Measurements from ENCODE around the gene THOC2.
"Not testable (repeated sequence)": the region's sequence is repeated elsewhere in the genome, so short reads cannot be mapped to it uniquely, and the experiment has no call there.

THOC2 gene

DNA sequence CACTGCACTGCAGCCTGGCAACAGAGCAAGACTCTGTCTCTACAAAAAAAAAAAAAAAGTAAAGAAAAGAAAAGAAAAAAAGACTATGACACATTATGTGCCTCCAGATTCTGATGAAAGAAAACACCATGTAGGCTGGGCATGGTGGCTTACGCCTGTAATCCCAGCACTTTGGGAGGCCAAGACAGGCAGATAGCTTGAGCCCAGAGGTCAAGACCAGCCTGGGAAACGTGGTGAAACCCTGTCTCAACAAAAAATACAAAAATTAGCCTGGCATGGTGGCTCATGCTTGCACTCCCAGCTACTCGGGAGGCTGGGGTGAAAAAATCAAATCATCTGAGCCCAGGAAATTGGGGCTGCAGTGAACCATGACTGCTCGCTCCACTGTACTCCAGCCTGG is 19.4 kb downstream of the THOC2 start:
- H3K4me3 ChIP-seq (ENCODE audit: low read length): no peak overlapping the region
- TF ChIP-seq, protein P1, sequence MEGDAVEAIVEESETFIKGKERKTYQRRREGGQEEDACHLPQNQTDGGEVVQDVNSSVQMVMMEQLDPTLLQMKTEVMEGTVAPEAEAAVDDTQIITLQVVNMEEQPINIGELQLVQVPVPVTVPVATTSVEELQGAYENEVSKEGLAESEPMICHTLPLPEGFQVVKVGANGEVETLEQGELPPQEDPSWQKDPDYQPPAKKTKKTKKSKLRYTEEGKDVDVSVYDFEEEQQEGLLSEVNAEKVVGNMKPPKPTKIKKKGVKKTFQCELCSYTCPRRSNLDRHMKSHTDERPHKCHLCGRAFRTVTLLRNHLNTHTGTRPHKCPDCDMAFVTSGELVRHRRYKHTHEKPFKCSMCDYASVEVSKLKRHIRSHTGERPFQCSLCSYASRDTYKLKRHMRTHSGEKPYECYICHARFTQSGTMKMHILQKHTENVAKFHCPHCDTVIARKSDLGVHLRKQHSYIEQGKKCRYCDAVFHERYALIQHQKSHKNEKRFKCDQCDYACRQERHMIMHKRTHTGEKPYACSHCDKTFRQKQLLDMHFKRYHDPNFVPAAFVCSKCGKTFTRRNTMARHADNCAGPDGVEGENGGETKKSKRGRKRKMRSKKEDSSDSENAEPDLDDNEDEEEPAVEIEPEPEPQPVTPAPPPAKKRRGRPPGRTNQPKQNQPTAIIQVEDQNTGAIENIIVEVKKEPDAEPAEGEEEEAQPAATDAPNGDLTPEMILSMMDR (conservative IDR thresholded peaks at IDR 0.05; ENCODE audit: low read length): no peak
- DNase-seq (ENCODE audit: low read depth): no peak

GRCh38 chrX:123711201-123711600 is 21.7 kb downstream of the THOC2 start:
- not testable (repeated sequence) for DNase-seq (ENCODE audit: low read depth); H3K4me3 ChIP-seq (ENCODE audit: low read length)

GRCh38 chrX:123704781-123705180 is 28.1 kb downstream of the THOC2 start:
- TF ChIP-seq, protein P1 (conservative IDR thresholded peaks at IDR 0.05; ENCODE audit: low read length): no peak
- H3K4me3 ChIP-seq (ENCODE audit: low read length): no peak overlapping the region
- DNase-seq (ENCODE audit: low read depth): no peak

DNA sequence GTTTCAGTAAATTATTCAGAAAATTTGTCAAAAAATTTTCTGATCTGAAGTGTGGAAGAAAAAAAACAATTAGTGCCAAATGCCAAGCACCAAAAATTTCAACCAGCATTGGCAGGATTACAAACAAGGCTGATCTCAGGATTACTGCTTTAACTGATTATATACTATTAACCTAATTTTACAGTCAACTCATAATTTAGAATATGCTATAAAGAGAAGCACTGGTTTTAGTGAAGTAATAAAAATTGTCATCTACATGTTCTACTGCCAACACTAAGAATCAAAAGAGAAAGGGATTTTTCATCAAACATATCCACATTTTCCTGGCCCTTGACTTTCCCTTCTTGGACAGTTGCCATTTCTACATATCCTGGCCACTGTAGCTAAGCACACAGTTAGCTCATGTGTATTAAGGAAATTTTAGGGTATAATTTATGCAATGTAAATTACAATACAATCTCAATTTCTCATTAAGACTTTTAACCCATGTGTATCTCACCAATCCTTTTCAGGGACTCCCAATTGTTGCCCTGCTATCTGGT is 33.8 kb downstream of the THOC2 start:
- DNase-seq (ENCODE audit: low read depth): peak; percentile 1
- TF ChIP-seq, protein P1 (conservative IDR thresholded peaks at IDR 0.05; ENCODE audit: low read length): no peak
- H3K4me3 ChIP-seq (ENCODE audit: low read length): no peak overlapping the region

DNA sequence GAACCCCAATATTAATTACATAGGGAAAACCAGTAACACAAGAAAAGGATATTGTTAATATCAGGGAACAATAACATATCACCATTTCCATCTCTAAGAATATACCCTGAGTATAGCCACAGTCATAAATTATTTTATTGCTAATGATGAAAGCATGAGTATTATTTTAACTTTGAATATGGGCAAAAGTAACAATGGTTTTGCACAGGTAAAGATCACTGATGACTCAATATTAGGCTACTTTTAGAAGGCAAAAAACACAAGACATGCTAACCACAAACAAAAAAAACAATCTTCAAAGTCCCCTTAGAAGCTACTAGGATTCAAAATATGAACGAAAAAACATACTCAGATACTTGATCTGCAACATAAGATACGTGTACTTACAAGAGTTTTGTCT is 36.5 kb downstream of the THOC2 start:
- no peak overlapping the region for H3K4me3 ChIP-seq (ENCODE audit: low read length)
- DNase-seq (ENCODE audit: low read depth): no peak
- TF ChIP-seq, protein P1 (conservative IDR thresholded peaks at IDR 0.05; ENCODE audit: low read length): no peak

DNA sequence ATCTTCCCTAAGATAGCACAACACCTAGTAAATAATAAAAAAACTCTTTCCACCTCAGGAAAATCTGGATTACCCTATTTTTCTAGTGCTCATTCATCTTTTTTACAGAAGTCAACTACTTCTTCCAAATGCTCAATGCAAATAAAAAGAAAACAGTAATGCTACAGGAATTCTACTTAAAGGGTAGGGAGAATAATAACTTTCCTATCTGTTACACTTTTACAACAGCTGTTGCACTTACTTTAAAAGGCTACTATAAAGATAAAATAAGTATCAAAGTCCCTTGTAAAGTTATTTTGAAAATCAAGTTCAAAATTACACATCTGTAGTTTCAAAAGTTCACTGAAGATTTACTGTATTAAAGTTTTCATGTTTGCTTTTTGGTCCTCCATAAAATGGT is 37.6 kb downstream of the THOC2 start:
- no peak for DNase-seq (ENCODE audit: low read depth)
- TF ChIP-seq, protein P1 (conservative IDR thresholded peaks at IDR 0.05; ENCODE audit: low read length): no peak
- H3K4me3 ChIP-seq (ENCODE audit: low read length): no peak overlapping the region

GRCh38 chrX:123691776-123692175 is 41.1 kb downstream of the THOC2 start:
- H3K4me3 ChIP-seq (ENCODE audit: low read length): no peak overlapping the region
- no peak for DNase-seq (ENCODE audit: low read depth)
- TF ChIP-seq, protein P1 (conservative IDR thresholded peaks at IDR 0.05; ENCODE audit: low read length): no peak

- TF ChIP-seq, protein P1 (conservative IDR thresholded peaks at IDR 0.05; ENCODE audit: low read length): no peak
- no peak for DNase-seq (ENCODE audit: low read depth)
- H3K4me3 ChIP-seq (ENCODE audit: low read length): no peak overlapping the region
Measured at GRCh38 chrX:123688524-123688923, 44.3 kb downstream of the THOC2 start.

Data from AG10803 (cell line).